RWPE2 (cell line): ENCODE results near the gene MMP10.

Experiments
- ATAC-seq: fragments of 200-7000 bp; cut with Tn5 transposase; 3 replicates; pipeline ENCODE4 v1.9.1; 2021; ENCODE audit warnings: low read depth
- DNase-seq: peaks from one replicate; pipeline ENCODE4 v3.0.0-alpha.2; 2020; ENCODE audit warnings: low spot score
- H3K27ac ChIP-seq: fragments of 450-650 bp; 2 replicates; pipeline ENCODE4 v1.5.1; 2017; ENCODE audit warnings: mild to moderate bottlenecking; ENCODE audit not compliant: poor library complexity, severe bottlenecking
- H3K27me3 ChIP-seq: fragments of 250-450 bp; sonication (Bioruptor Pico); 2 replicates; pipeline ENCODE4 v1.5.1; 2021; ENCODE audit warnings: mild to moderate bottlenecking, moderate library complexity; ENCODE audit not compliant: insufficient read depth, poor library complexity, severe bottlenecking
- H3K36me3 ChIP-seq: fragments of 250-450 bp; sonication (Bioruptor Pico); 2 replicates; pipeline ENCODE4 v1.5.1; 2020; ENCODE audit warnings: low read depth, mild to moderate bottlenecking, moderate library complexity
- H3K4me1 ChIP-seq: fragments of 250-450 bp; sonication (Bioruptor Pico); 2 replicates; pipeline ENCODE4 v1.5.1; 2021; ENCODE audit warnings: mild to moderate bottlenecking, moderate library complexity; ENCODE audit not compliant: insufficient read depth, poor library complexity, severe bottlenecking
- H3K4me3 ChIP-seq: fragments of 250-450 bp; sonication (Bioruptor Pico); 2 replicates; pipeline ENCODE4 v1.5.1; 2021; ENCODE audit warnings: mild to moderate bottlenecking, moderate library complexity; ENCODE audit not compliant: severe bottlenecking
- H3K9me3 ChIP-seq: fragments of 250-450 bp; sonication (Bioruptor Pico); 2 replicates; pipeline ENCODE4 v1.5.1; 2021; ENCODE audit warnings: mild to moderate bottlenecking, moderate library complexity; ENCODE audit not compliant: severe bottlenecking
- CTCF ChIP-seq: fragments of 450-650 bp; IDR thresholded peaks from one replicate; pipeline ENCODE4 v1.5.1; 2017; ENCODE audit warnings: mild to moderate bottlenecking, moderate library complexity; ENCODE audit not compliant: poor library complexity, severe bottlenecking

MMP10 gene

GRCh38 chr11:102762361-102762767, 18.1 kb downstream of the MMP10 start:
- DNase-seq (no peak), ATAC-seq (peak; percentile 72)
- Histone ChIP-seq H3K9me3 (no peaks in the 10 kb centered on the region), H3K4me1 (peaks cover 50% of the 10 kb centered on the region), H3K27me3 (no peaks in the 10 kb centered on the region), H3K36me3 (no peaks in the 10 kb centered on the region), H3K27ac (peak overlapping the region; percentile 66), H3K4me3 (no peak overlapping the region)
- no peak for TF ChIP-seq CTCF

GRCh38 chr11:102761646-102762238, 18.7 kb downstream of the MMP10 start:
- Histone ChIP-seq H3K9me3 (no peaks in the 10 kb centered on the region), H3K27ac (peak overlapping the region; percentile 66), H3K4me3 (no peak overlapping the region), H3K36me3 (no peaks in the 10 kb centered on the region), H3K4me1 (peaks cover 50% of the 10 kb centered on the region), H3K27me3 (no peaks in the 10 kb centered on the region)
- DNase-seq (no peak), ATAC-seq (no peak)
- TF ChIP-seq CTCF, result no peak

DNA sequence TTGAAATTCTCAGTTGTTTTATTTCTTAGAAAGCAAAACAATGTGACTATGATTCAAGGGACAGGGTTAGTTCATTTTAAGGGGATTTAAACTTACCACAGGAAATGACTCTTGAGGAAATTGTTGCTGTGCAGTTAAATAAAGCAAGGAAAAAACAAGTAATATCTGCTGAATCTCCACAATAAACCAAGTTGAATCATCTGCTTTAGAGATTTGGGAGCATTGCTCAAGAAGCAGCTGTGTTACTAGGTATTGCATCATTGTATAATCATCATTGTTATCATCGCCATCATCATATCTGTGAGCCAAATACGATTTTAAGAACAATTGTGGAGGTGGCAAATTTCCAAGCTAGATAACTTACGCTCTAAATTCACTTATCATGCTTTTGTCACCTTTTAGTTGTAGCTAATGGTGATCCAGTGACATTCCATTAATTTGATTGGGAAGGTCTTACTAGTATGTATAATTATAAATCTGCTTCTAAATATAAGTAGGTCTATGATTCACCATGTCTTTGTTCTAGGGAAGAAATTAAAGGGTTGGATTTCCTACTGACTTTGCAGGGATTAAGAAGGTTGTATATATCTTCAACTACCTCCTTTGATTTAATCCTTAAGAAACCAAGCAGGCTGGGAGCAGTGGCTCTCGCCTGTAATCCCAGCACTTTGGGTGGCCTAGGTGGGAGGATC, 19.9 kb downstream of the MMP10 start:
- ATAC-seq (peak; percentile 69), DNase-seq (no peak)
- no peak for TF ChIP-seq CTCF
- no peaks in the 10 kb centered on the region for H3K9me3 ChIP-seq
- no peaks in the 10 kb centered on the region for H3K27me3 ChIP-seq
- no peaks in the 10 kb centered on the region for H3K36me3 ChIP-seq
- no peak overlapping the region for H3K4me3 ChIP-seq
- H3K4me1 ChIP-seq, result peaks cover 50% of the 10 kb centered on the region
- H3K27ac ChIP-seq, result peak overlapping the region; percentile 52

GRCh38 chr11:102757823-102758549, 22.4 kb downstream of the MMP10 start:
- ATAC-seq (peak; percentile 17; the same call in 1 of the 3 replicates), DNase-seq (no peak)
- Histone ChIP-seq H3K27me3 (no peaks in the 10 kb centered on the region), H3K9me3 (no peaks in the 10 kb centered on the region), H3K27ac (no peak overlapping the region), H3K4me3 (no peak overlapping the region), H3K4me1 (peaks cover 40% of the 10 kb centered on the region), H3K36me3 (no peaks in the 10 kb centered on the region)
- no peak for TF ChIP-seq CTCF
